Sigmoid colon (tissue), 4 donors: ENCODE data around the gene MGAM2.

ENCODE experiments used
- CTCF ChIP-seq, 4 experiments: fragments of 450-650 bp in 3 of 4; fragments of 200-600 bp in 1 of 4; IDR thresholded peaks; one replicate each; pipeline ENCODE4 v1.5.1; 2016 to 2019; ENCODE audit warnings: antibody characterized with exemption in 4 of 4, mild to moderate bottlenecking in 3 of 4, moderate library complexity in 2 of 4
- EP300 ChIP-seq, 4 donors: sonication (generic); formaldehyde crosslinking; IDR thresholded peaks; one replicate each; pipeline ENCODE4 v1.6.1; 2017; ENCODE audit warnings: antibody characterized with exemption in 4 of 4
- POLR2A ChIP-seq, 2 donors: fragments of 450-650 bp; IDR thresholded peaks; one replicate each; pipeline ENCODE4 v1.6.1; 2016; ENCODE audit warnings: antibody characterized with exemption in 2 of 2, mild to moderate bottlenecking in 2 of 2, moderate library complexity in 2 of 2
- POLR2AphosphoS5 ChIP-seq, 4 donors: sonication (generic); formaldehyde crosslinking; IDR thresholded peaks; one replicate each; pipeline ENCODE4 v1.6.1; 2017; ENCODE audit warnings: antibody characterized with exemption in 4 of 4

DNA sequence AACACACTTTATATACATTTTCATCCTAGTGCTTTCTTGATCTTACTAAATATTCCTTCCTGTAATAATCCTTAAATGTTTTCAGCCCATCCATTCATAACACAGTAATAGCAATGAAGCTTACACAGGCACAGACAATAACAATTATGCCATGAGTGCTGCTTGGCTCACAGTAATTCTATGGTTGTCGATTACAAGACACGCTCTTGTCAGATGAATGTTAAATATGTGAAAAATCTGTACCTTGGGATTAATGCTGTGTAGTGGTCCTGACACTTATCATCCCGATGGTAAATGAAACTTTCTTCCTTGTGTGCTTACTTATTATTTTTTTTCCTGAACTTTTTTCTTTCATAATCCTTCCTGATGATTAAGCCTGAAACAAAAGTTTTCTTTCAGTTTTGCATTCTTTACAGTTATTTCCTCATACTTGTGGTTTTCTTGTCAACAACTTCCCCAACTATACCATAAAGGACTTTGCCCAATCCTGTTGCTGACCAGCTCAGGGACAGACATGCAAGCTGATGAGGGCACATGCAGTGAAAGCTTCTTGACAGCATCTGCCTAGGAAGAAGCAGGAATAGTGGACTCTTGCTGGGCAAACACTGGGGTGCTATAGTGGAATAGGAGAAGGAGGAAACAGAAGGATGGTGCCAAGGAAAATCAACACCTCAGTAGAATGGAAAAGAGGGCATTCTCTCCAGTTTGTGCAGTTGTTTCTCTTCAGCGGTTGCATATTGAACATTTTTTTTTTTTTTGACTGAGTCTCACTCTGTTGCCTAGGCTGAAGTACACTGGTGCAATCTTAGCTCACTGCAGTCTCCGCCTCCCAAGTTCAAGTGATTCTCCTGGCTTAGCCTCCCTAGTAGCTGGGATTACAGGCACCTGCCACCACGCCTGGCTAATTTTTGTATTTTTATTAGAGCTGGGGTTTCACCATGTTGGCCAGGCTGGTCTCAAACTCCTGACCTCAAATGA, 6.7 kb upstream of the MGAM2 start:
- no peak for TF ChIP-seq CTCF (IDR thresholded peaks at IDR 0.05)
- no peak for TF ChIP-seq POLR2AphosphoS5 (IDR thresholded peaks at IDR 0.05)
- no peak for TF ChIP-seq EP300 (IDR thresholded peaks at IDR 0.05)
- no peak for TF ChIP-seq POLR2A (IDR thresholded peaks at IDR 0.05)
